ENCODE results near the gene HRH2. TPM values are rescaled to one million over a fixed set of nuclear protein-coding genes. Genes with fewer than 3 reads are reported as not detected.

HRH2 gene
- total RNA-seq, 1 donor: 10.6 TPM

- Histone ChIP-seq H3K4me3 (ENCODE audit: low read length) (peak overlapping the region; percentile 90), H3K4me1 (ENCODE audit: insufficient read depth, low read length) (peaks cover 88% of the 10 kb centered on the region), H3K9me3 (ENCODE audit: low read depth, low read length) (no peaks in the 10 kb centered on the region), H3K27me3 (ENCODE audit: insufficient read depth, low read length) (no peaks in the 10 kb centered on the region)
Observed at GRCh38 chr5:175658299-175659145, 651 bp downstream of the HRH2 start.

GRCh38 chr5:175659546-175660253 lies 1.8 kb downstream of the HRH2 start:
- no peak overlapping the region for H3K4me3 ChIP-seq (ENCODE audit: low read length)
- H3K27me3 ChIP-seq (ENCODE audit: insufficient read depth, low read length): no peaks in the 10 kb centered on the region
- peaks cover 88% of the 10 kb centered on the region for H3K4me1 ChIP-seq (ENCODE audit: insufficient read depth, low read length)
- H3K9me3 ChIP-seq (ENCODE audit: low read depth, low read length): no peaks in the 10 kb centered on the region

GRCh38 chr5:175663186-175664184 lies 5.6 kb downstream of the HRH2 start:
- Histone ChIP-seq H3K27me3 (ENCODE audit: insufficient read depth, low read length) (no peaks in the 10 kb centered on the region), H3K9me3 (ENCODE audit: low read depth, low read length) (no peaks in the 10 kb centered on the region), H3K4me3 (ENCODE audit: low read length) (no peak overlapping the region), H3K4me1 (ENCODE audit: insufficient read depth, low read length) (peaks cover 92% of the 10 kb centered on the region)

- H3K9me3 ChIP-seq (ENCODE audit: low read depth, low read length): no peaks in the 10 kb centered on the region
- H3K4me1 ChIP-seq (ENCODE audit: insufficient read depth, low read length): peaks cover 91% of the 10 kb centered on the region
- H3K27me3 ChIP-seq (ENCODE audit: insufficient read depth, low read length): no peaks in the 10 kb centered on the region
- no peak overlapping the region for H3K4me3 ChIP-seq (ENCODE audit: low read length)
Observed at GRCh38 chr5:175664723-175665122, 6.9 kb downstream of the HRH2 start.

- H3K9me3 ChIP-seq (ENCODE audit: low read depth, low read length): no peaks in the 10 kb centered on the region
- no peaks in the 10 kb centered on the region for H3K27me3 ChIP-seq (ENCODE audit: insufficient read depth, low read length)
- peaks cover 94% of the 10 kb centered on the region for H3K4me1 ChIP-seq (ENCODE audit: insufficient read depth, low read length)
- no peak overlapping the region for H3K4me3 ChIP-seq (ENCODE audit: low read length)
Observed at GRCh38 chr5:175666216-175666615, 8.3 kb downstream of the HRH2 start.

GRCh38 chr5:175668006-175668405 lies 10.1 kb downstream of the HRH2 start:
- H3K9me3 ChIP-seq (ENCODE audit: low read depth, low read length): no peaks in the 10 kb centered on the region

GRCh38 chr5:175670372-175670771 lies 12.5 kb downstream of the HRH2 start:
- Histone ChIP-seq H3K4me3 (ENCODE audit: low read length) (no peak overlapping the region), H3K4me1 (ENCODE audit: insufficient read depth, low read length) (peaks cover 95% of the 10 kb centered on the region), H3K27me3 (ENCODE audit: insufficient read depth, low read length) (no peaks in the 10 kb centered on the region), H3K9me3 (ENCODE audit: low read depth, low read length) (no peaks in the 10 kb centered on the region)

More at GRCh38 chr5:175668006-175668405, 10.1 kb downstream of the HRH2 start:
- no peak overlapping the region for H3K4me3 ChIP-seq (ENCODE audit: low read length)
- no peaks in the 10 kb centered on the region for H3K27me3 ChIP-seq (ENCODE audit: insufficient read depth, low read length)
- H3K4me1 ChIP-seq (ENCODE audit: insufficient read depth, low read length): peaks cover 95% of the 10 kb centered on the region

GRCh38 chr5:175671013-175671412 lies 13.1 kb downstream of the HRH2 start:
- H3K4me1 ChIP-seq (ENCODE audit: insufficient read depth, low read length): peaks cover 95% of the 10 kb centered on the region
- H3K4me3 ChIP-seq (ENCODE audit: low read length): no peak overlapping the region
- H3K27me3 ChIP-seq (ENCODE audit: insufficient read depth, low read length): no peaks in the 10 kb centered on the region
- no peaks in the 10 kb centered on the region for H3K9me3 ChIP-seq (ENCODE audit: low read depth, low read length)

- Histone ChIP-seq H3K9me3 (ENCODE audit: low read depth, low read length) (no peaks in the 10 kb centered on the region), H3K4me1 (ENCODE audit: insufficient read depth, low read length) (peaks cover 99% of the 10 kb centered on the region), H3K27me3 (ENCODE audit: insufficient read depth, low read length) (no peaks in the 10 kb centered on the region), H3K4me3 (ENCODE audit: low read length) (no peak overlapping the region)
Observed at GRCh38 chr5:175672976-175673648, 15.2 kb downstream of the HRH2 start.

- Histone ChIP-seq H3K9me3 (ENCODE audit: low read depth, low read length) (no peaks in the 10 kb centered on the region), H3K4me1 (ENCODE audit: insufficient read depth, low read length) (peaks cover 100% of the 10 kb centered on the region), H3K27me3 (ENCODE audit: insufficient read depth, low read length) (no peaks in the 10 kb centered on the region), H3K4me3 (ENCODE audit: low read length) (no peak overlapping the region)
Observed at GRCh38 chr5:175674731-175675346, 17.0 kb downstream of the HRH2 start.

GRCh38 chr5:175675873-175676272 lies 18.0 kb downstream of the HRH2 start:
- Histone ChIP-seq H3K4me1 (ENCODE audit: insufficient read depth, low read length) (peaks cover 100% of the 10 kb centered on the region), H3K4me3 (ENCODE audit: low read length) (no peak overlapping the region), H3K27me3 (ENCODE audit: insufficient read depth, low read length) (no peaks in the 10 kb centered on the region), H3K9me3 (ENCODE audit: low read depth, low read length) (no peaks in the 10 kb centered on the region)

- Histone ChIP-seq H3K9me3 (ENCODE audit: low read depth, low read length) (no peaks in the 10 kb centered on the region), H3K27me3 (ENCODE audit: insufficient read depth, low read length) (no peaks in the 10 kb centered on the region), H3K4me3 (ENCODE audit: low read length) (no peak overlapping the region), H3K4me1 (ENCODE audit: insufficient read depth, low read length) (peaks cover 90% of the 10 kb centered on the region)
Observed at GRCh38 chr5:175677571-175677970, 19.7 kb downstream of the HRH2 start.

- Histone ChIP-seq H3K4me3 (ENCODE audit: low read length) (no peak overlapping the region), H3K27me3 (ENCODE audit: insufficient read depth, low read length) (no peaks in the 10 kb centered on the region), H3K9me3 (ENCODE audit: low read depth, low read length) (no peaks in the 10 kb centered on the region), H3K4me1 (ENCODE audit: insufficient read depth, low read length) (peaks cover 85% of the 10 kb centered on the region)
Observed at GRCh38 chr5:175678074-175678473, 20.2 kb downstream of the HRH2 start.

- peaks cover 78% of the 10 kb centered on the region for H3K4me1 ChIP-seq (ENCODE audit: insufficient read depth, low read length)
- no peaks in the 10 kb centered on the region for H3K9me3 ChIP-seq (ENCODE audit: low read depth, low read length)
- H3K4me3 ChIP-seq (ENCODE audit: low read length): no peak overlapping the region
- no peaks in the 10 kb centered on the region for H3K27me3 ChIP-seq (ENCODE audit: insufficient read depth, low read length)
Observed at GRCh38 chr5:175679411-175679810, 21.5 kb downstream of the HRH2 start.
